Stomach (tissue), 9 donors: Measurements from ENCODE around the gene SACM1L. TPM values are rescaled to one million over a fixed set of nuclear protein-coding genes. Genes with fewer than 3 reads are reported as not detected.
"Not testable (repeated sequence)": the region's sequence is repeated elsewhere in the genome, so short reads cannot be mapped to it uniquely, and the experiment has no call there.

Source experiments
- DNase-seq, 2 donors: peaks; one replicate each; pipeline versions ENCODE4 v3.0.0 to v3.0.0-alpha.2; 2013 to 2019
- H3K27ac ChIP-seq, 5 donors: fragments of 200-600 bp in 4 of 5; sonication (generic) in 4 of 5; one replicate each; pipeline ENCODE4 v1.5.1; 2013 to 2019; ENCODE audit warnings: mild to moderate bottlenecking in 1 of 5, moderate library complexity in 1 of 5
- H3K27me3 ChIP-seq, 3 donors: fragments of 200-600 bp; sonication (generic); one replicate each; pipeline ENCODE4 v1.5.1; 2017 to 2019; ENCODE audit warnings: mixed run types in 1 of 3
- H3K36me3 ChIP-seq, 4 donors: fragments of 200-600 bp; sonication (generic); 1 replicate in 3 of 4; 2 replicates in 1 of 4; pipeline ENCODE4 v1.5.1; 2016 to 2019
- H3K4me1 ChIP-seq, 4 donors: fragments of 200-600 bp; sonication (generic); one replicate each; pipeline ENCODE4 v1.5.1; 2016 to 2019
- H3K4me3 ChIP-seq, 4 donors: fragments of 200-600 bp; sonication (generic) in 3 of 4; one replicate each; pipeline ENCODE4 v1.5.1; 2016 to 2019; ENCODE audit warnings: mild to moderate bottlenecking in 1 of 4
- H3K9me3 ChIP-seq, 4 donors: fragments of 200-600 bp; sonication (generic); one replicate each; pipeline ENCODE4 v1.5.1; 2016 to 2019
- EP300 ChIP-seq: sonication (generic); formaldehyde crosslinking; IDR thresholded peaks from one replicate; pipeline ENCODE4 v1.6.1; 2017; ENCODE audit warnings: antibody characterized with exemption
- POLR2A ChIP-seq, 4 donors: fragments of 450-650 bp; IDR thresholded peaks; one replicate each; pipeline ENCODE4 v1.6.1; 2016; ENCODE audit warnings: antibody characterized with exemption in 4 of 4, control low read depth in 2 of 4, mild to moderate bottlenecking in 1 of 4, moderate library complexity in 1 of 4
- POLR2AphosphoS5 ChIP-seq, 3 donors: sonication (generic); formaldehyde crosslinking; IDR thresholded peaks; one replicate each; pipeline ENCODE4 v1.6.1; 2016; ENCODE audit warnings: antibody characterized with exemption in 3 of 3
- WGBS, 5 donors: extraction: QIAGEN DNeasy Blood & Tissue Kit in 3 of 5; methylation state at CpG; one replicate each; pipeline versions ENCODE4 v1.1.5 to v1.1.7; 2013 to 2018; 5-methylcytosine and 5-hydroxymethylcytosine counted together
- intact Hi-C: fragments of 100-400 bp; cut with DNase I; formaldehyde crosslinking; loops from one replicate; pipeline ENCODE4 v1.15.1; 2023; ENCODE audit warnings: low total_unique reads
- polyA plus RNA-seq, 3 donors: library from polyadenylated mRNA; stranded (reverse); fragments of 200-250 nt; gene quantifications; one replicate each; pipeline ENCODE4 v1.2.3, GENCODE V29; 2013
- total RNA-seq, 5 donors: library from RNA; depleted of rRNA; stranded (reverse); fragments of >200 nt; gene quantifications; one replicate each; pipeline versions ENCODE4 v1.1.0 to v1.2.3, GENCODE V29; 2014 to 2016
- TF ChIP-seq, protein P1 (sequence below), 7 experiments: fragments of 450-650 bp in 4 of 7; fragments of 200-600 bp in 3 of 7; sonication (generic) in 3 of 7; IDR thresholded peaks; one replicate each; pipeline ENCODE4 v1.5.1; 2016 to 2019; ENCODE audit warnings: antibody characterized with exemption in 7 of 7, control low read depth in 2 of 7, mild to moderate bottlenecking in 1 of 7
- donor health status: healthy with polysubstance abuse.
- donor health status: Bipolar disorder and iron deficiency.
- donor health status: healthy.

Gene SACM1L
- total and polyA plus RNA-seq, 8 donors, result 9.8 to 118 (median 30.8) TPM

DNA sequence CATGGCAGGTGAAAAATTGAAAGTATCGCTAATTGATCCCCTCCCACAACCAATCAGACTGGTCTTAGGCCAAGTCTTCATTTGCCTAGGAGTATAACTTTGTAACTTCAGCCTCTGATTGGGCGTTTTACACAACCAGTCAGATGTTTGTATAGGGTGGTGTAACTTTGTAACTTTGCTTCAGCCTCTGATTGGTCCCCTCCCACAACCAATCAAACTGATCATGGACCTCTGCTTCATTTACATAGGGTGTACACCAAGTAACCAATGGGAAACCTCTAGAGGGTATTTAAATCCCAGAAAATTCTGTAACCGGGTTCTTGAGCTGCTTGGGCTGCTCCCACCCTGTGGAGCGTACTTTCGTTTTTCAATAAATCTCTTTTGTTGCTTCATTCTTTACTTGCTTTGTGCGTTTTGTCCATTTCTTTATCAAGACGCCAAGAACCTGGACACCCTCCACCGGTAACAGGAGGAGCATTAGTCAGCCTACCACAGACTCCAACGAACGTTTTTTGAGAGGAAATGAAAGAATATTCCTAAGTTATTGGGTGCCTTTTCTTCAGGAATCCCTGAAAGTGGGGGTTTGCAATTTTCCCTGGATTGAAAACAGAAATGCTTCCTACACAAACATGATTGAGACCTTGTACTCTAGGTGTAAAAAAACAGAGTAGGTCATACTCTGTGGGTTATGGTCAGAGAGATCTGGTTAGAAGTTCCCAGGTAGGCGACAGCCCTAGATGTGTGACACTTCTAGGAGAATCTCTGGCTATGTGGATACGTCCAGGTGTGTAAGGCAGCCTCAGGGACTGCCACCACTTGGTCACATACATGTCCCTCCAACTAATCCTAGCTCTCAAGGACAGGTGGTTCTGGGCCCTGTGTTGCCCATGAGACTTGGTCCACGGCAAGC, 5.5 kb upstream of the SACM1L start:
- H3K4me3 ChIP-seq, result no peak overlapping the region
- intact Hi-C loops, result no loop called here
- peaks cover 11 to 39% (median 18%) of the 10 kb centered on the region in 4 donors for H3K36me3 ChIP-seq
- 60 to 72% (median 64%) methylated on average over 13 of the region's 13 CpGs for WGBS, 5 donors
- TF ChIP-seq POLR2AphosphoS5 (IDR thresholded peaks at IDR 0.05) (no peak), EP300 (no peak), POLR2A (IDR thresholded peaks at IDR 0.05) (no peak)
- TF ChIP-seq, protein P1, sequence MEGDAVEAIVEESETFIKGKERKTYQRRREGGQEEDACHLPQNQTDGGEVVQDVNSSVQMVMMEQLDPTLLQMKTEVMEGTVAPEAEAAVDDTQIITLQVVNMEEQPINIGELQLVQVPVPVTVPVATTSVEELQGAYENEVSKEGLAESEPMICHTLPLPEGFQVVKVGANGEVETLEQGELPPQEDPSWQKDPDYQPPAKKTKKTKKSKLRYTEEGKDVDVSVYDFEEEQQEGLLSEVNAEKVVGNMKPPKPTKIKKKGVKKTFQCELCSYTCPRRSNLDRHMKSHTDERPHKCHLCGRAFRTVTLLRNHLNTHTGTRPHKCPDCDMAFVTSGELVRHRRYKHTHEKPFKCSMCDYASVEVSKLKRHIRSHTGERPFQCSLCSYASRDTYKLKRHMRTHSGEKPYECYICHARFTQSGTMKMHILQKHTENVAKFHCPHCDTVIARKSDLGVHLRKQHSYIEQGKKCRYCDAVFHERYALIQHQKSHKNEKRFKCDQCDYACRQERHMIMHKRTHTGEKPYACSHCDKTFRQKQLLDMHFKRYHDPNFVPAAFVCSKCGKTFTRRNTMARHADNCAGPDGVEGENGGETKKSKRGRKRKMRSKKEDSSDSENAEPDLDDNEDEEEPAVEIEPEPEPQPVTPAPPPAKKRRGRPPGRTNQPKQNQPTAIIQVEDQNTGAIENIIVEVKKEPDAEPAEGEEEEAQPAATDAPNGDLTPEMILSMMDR (IDR thresholded peaks at IDR 0.05), result no peak
- H3K9me3 ChIP-seq, result peaks cover 0 to 5% (median 1%) of the 10 kb centered on the region in 4 donors
- DNase-seq, result no peak
- H3K27me3 ChIP-seq, result no peaks in the 10 kb centered on the region
- H3K4me1 ChIP-seq, result peaks cover 0 to 13% (median 8%) of the 10 kb centered on the region in 4 donors
- no peak overlapping the region for H3K27ac ChIP-seq

DNA sequence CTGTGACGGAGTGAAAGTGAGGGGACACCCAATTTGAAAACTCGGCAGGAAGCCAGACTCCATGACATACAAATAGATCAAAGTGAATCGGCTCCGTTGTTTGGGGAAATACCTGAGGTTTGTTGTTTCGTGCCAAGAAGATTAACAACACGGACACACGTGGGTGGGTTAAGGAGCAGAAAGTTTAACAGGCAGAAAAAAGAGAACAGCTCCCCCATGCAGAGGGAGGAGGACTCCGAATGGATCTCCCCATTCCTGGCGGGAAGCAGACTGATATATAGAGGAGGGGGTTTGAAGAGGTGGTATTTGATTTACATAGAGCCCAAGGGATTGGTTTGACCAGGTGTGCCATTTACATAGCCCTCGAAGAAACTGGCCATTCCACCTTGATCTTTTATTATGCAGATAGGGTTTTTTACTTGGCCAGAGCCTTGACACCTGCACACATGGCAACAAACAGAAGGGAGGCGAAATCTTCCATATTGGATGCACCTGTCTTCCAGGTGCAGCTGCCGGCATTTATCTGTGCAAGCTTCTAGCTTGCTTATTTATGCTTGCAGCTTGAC, 4.8 kb upstream of the SACM1L start:
- Histone ChIP-seq H3K27ac (no peak overlapping the region), H3K9me3 (peaks cover 0 to 5% (median 1%) of the 10 kb centered on the region in 4 donors), H3K4me3 (no peak overlapping the region), H3K27me3 (no peaks in the 10 kb centered on the region), H3K4me1 (peaks cover 0 to 13% (median 9%) of the 10 kb centered on the region in 4 donors), H3K36me3 (peaks cover 6 to 32% (median 11%) of the 10 kb centered on the region in 4 donors)
- TF ChIP-seq, protein P1 (IDR thresholded peaks at IDR 0.05), result no peak
- TF ChIP-seq EP300 (no peak), POLR2AphosphoS5 (IDR thresholded peaks at IDR 0.05) (no peak), POLR2A (IDR thresholded peaks at IDR 0.05) (no peak)
- intact Hi-C loops, result no loop called here
- 30 to 49% (median 37%) methylated on average over 12 of the region's 12 CpGs for WGBS, 5 donors
- no peak for DNase-seq

DNA sequence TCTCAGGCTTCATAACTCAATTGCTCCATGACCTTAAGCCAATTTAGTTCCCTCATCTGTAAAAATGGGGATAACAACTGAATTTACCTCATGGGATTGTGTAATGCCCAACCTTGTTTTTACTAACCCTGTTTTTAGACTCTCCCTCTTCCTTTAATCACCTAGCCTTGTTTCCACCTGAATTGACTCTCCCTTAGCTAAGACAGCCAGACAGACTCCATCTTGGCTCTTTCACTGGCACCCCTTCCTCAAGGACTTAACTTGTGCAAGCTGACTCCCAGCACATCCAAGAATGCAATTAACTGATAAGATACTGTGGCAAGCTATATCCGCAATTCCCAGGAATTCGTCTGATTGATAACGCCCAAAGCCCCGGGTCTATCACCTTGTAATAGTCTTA, 3.5 kb upstream of the SACM1L start:
- H3K27ac ChIP-seq, H3K9me3 ChIP-seq, H3K4me3 ChIP-seq, DNase-seq, intact Hi-C loops, H3K27me3 ChIP-seq: not testable (repeated sequence)
- Histone ChIP-seq H3K4me1 (peaks cover 6 to 22% (median 20%) of the 10 kb centered on the region in 4 donors), H3K36me3 (peaks cover 0 to 18% (median 4%) of the 10 kb centered on the region in 4 donors)
- 11 to 43% (median 21%) methylated on average over 4 of the region's 4 CpGs for WGBS, 5 donors

DNA sequence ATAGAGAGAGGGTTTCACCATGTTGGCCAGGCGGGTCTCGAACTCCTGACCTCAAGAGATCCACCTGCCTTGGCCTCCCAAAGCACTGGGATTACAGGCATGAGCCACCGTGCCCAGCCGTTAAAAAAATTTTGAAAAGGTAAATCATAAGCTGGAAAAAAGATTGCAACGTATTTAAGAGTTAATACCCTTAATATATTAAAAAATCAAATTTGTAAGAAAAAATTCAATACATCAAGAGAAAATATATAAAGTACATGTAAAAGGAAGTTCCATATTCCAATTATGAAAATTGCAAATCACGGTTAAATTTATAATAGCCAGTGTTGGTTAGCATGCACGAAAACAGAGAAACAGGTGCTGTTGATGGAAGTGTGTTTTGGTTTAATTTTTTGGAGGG, 2.3 kb upstream of the SACM1L start:
- Histone ChIP-seq H3K36me3 (peaks cover 0 to 10% (median 1%) of the 10 kb centered on the region in 4 donors), H3K27ac (no peak overlapping the region), H3K4me1 (peaks cover 16 to 33% (median 30%) of the 10 kb centered on the region in 4 donors), H3K4me3 (no peak overlapping the region), H3K9me3 (peaks cover 0 to 5% (median 1%) of the 10 kb centered on the region in 4 donors), H3K27me3 (no peaks in the 10 kb centered on the region)
- intact Hi-C loops, result no loop called here
- no peak for TF ChIP-seq POLR2A (IDR thresholded peaks at IDR 0.05)
- WGBS, 5 donors, result 87 to 93% (median 92%) methylated on average over 7 of the region's 7 CpGs
- no peak for DNase-seq

DNA sequence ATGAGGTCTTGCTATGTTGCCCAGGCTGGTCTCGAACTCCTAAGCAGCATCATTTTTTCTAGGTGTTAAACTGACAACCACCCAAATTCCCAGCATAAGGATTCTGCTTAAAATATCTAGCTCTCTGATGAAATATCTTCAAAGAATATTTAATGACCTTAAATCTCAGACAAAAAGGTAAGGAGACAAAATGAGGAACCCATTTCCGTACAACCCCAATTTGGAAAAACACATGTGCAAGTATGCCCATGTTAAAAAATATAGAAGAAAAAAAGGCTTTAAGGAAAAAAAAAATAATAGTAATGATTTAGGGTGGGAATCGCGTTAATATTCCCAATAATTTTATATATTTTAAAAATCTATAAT, 1.4 kb upstream of the SACM1L start:
- 27 to 40% (median 34%) methylated on average over 4 of the region's 4 CpGs for WGBS, 5 donors

More for the DNA sequence above, 1.4 kb upstream of the SACM1L start:
- Histone ChIP-seq H3K27me3 (no peaks in the 10 kb centered on the region), H3K4me3 (peak overlapping the region; percentile 91 to 94 (median 92)), H3K4me1 (peaks cover 21 to 43% (median 38%) of the 10 kb centered on the region in 4 donors), H3K9me3 (peaks cover 0 to 4% (median 0%) of the 10 kb centered on the region in 4 donors), H3K36me3 (peaks cover 0 to 4% (median 0%) of the 10 kb centered on the region in 4 donors), H3K27ac (peak overlapping the region in 3 of 5 donors; percentile 92 to 96 (median 95))
- TF ChIP-seq EP300 (no peak), POLR2AphosphoS5 (IDR thresholded peaks at IDR 0.05) (no peak), POLR2A (IDR thresholded peaks at IDR 0.05) (no peak)
- TF ChIP-seq, protein P1 (IDR thresholded peaks at IDR 0.05), result no peak
- intact Hi-C loops, result no loop called here
- DNase-seq, result no peak
